ENCODE measurements around the gene PIN1. TPM values are rescaled to one million over a fixed set of nuclear protein-coding genes. Genes with fewer than 3 reads are reported as not detected.

PIN1 gene
- total RNA-seq, 1 experiment from 2014 or later = 107 TPM

- TF ChIP-seq ZSCAN18 (CRISPR knock-in tag; IDR thresholded peaks at IDR 0.05) (no peak), MAX (CRISPR knock-in tag; IDR thresholded peaks at IDR 0.05) (peak; percentile 87), ESRRA (CRISPR knock-in tag; IDR thresholded peaks at IDR 0.05; ENCODE audit: borderline replicate concordance) (no peak), ZNF423 (CRISPR knock-in tag; IDR thresholded peaks at IDR 0.05) (no peak), ARID4B (CRISPR knock-in tag; IDR thresholded peaks at IDR 0.05; ENCODE audit: borderline replicate concordance) (peak; percentile 91; the same call in 1 of the 2 replicates), GRHL2 (CRISPR knock-in tag; IDR thresholded peaks at IDR 0.05; ENCODE audit: insufficient replicate concordance, severe bottlenecking) (no peak), SMAD4 (CRISPR knock-in tag; IDR thresholded peaks at IDR 0.05) (0 out of 2 replicates have a peak, but pooled peaks have one; percentile 11), FOXK1 (CRISPR knock-in tag; IDR thresholded peaks at IDR 0.05) (peak; percentile 98), ETV6 (CRISPR knock-in tag; IDR thresholded peaks at IDR 0.05) (peak; percentile 72), SMAD3 (CRISPR knock-in tag; IDR thresholded peaks at IDR 0.05; ENCODE audit: borderline replicate concordance) (0 out of 2 replicates have a peak, but pooled peaks have one; percentile 12), E2F4 (CRISPR knock-in tag; IDR thresholded peaks at IDR 0.05; ENCODE audit: borderline replicate concordance, low read depth) (no peak), NR2C2 (CRISPR knock-in tag; IDR thresholded peaks at IDR 0.05) (peak; percentile 94), GABPB1 (CRISPR knock-in tag; IDR thresholded peaks at IDR 0.05) (peak; percentile 83; the same call in 1 of the 2 replicates), NR1H2 (CRISPR knock-in tag; IDR thresholded peaks at IDR 0.05) (no peak), FOXP4 (CRISPR knock-in tag; IDR thresholded peaks at IDR 0.05) (peak; percentile 67; the same call in 1 of the 2 replicates), SP1 (CRISPR knock-in tag; conservative IDR thresholded peaks at IDR 0.05) (peak; percentile 94)
Measured at GRCh38 chr19:9827289-9828238, 7.6 kb upstream of the PIN1 start, which contains the start of gene UBL5 (continued).
